Endothelial cell of coronary artery (primary cell): ENCODE data around the gene C9orf85. TPM values are rescaled to one million over a fixed set of nuclear protein-coding genes. Genes with fewer than 3 reads are reported as not detected.

Experiments used
- total RNA-seq: library from RNA; depleted of rRNA; stranded (reverse); fragments of >200 nt; gene quantifications from 2 replicates; pipeline ENCODE4 v1.2.3, GENCODE V29; 2014

Gene C9orf85
- 11.0 and 14.7 TPM in 2 replicates for total RNA-seq

GRCh38 chr9:71911061-71911907 is at the start of gene C9orf85, which contains the start of gene ABHD17B:
TSS of gene C9orf85 (plus strand) at chr9:71911639. CDS start at chr9:71911735, 96 bp downstream.
TSS of gene ABHD17B (minus strand) at chr9:71911193. CDS start at chr9:71875080, 36,113 bp downstream.

Other genes starting within 250 kb of the C9orf85 start
- gene CEMIP2, start 143.1 kb upstream of the C9orf85 start, total RNA-seq = 77.5 and 81.0 TPM in 2 replicates
- 23.9 and 24.3 TPM in 2 replicates for gene ABHD17B, start 446 bp upstream of the C9orf85 start, total RNA-seq
- not detected in 2 replicates for gene C9orf57, start 149.0 kb downstream of the C9orf85 start, total RNA-seq
- not detected in 2 replicates for gene GDA, start 237.8 kb downstream of the C9orf85 start, total RNA-seq